Gastrocnemius medialis (tissue), 4 donors: ENCODE measurements around the gene LRMDA. TPM values are rescaled to one million over a fixed set of nuclear protein-coding genes. Genes with fewer than 3 reads are reported as not detected.

Source experiments
- ATAC-seq, 2 donors: fragments of 150-250 bp; one replicate each; pipeline ENCODE4 v1.9.1; 2016
- DNase-seq, 2 donors: peaks; one replicate each; pipeline ENCODE4 v3.0.0-alpha.2; 2019
- H3K27ac ChIP-seq, 4 donors: fragments of 200-600 bp; sonication (generic); 1 replicate in 1 of 4; 2 replicates in 3 of 4; pipeline ENCODE4 v1.5.1; 2016 to 2018; ENCODE audit warnings: mild to moderate bottlenecking in 2 of 4, moderate library complexity in 1 of 4
- H3K27me3 ChIP-seq, 3 donors: fragments of 200-600 bp; sonication (generic) in 2 of 3; 1 replicate in 1 of 3; 2 replicates in 2 of 3; pipeline versions ENCODE4 v1.5.1 to v1.6.0; 2016 to 2019; ENCODE audit warnings: mild to moderate bottlenecking in 1 of 3, moderate library complexity in 1 of 3
- H3K36me3 ChIP-seq, 2 donors: fragments of 200-600 bp; sonication (generic) in 1 of 2; one replicate each; pipeline ENCODE4 v1.5.1; 2017 to 2018
- H3K4me1 ChIP-seq, 2 donors: fragments of 200-600 bp; sonication (generic) in 1 of 2; one replicate each; pipeline ENCODE4 v1.5.1; 2016 to 2017; ENCODE audit warnings: mild to moderate bottlenecking in 2 of 2
- H3K4me3 ChIP-seq, 4 donors: fragments of 200-600 bp; sonication (generic) in 3 of 4; 1 replicate in 1 of 4; 2 replicates in 3 of 4; pipeline ENCODE4 v1.5.1; 2016 to 2019; ENCODE audit warnings: mild to moderate bottlenecking in 2 of 4
- H3K9me3 ChIP-seq, 3 donors: fragments of 200-600 bp; sonication (generic) in 2 of 3; 1 replicate in 1 of 3; 2 replicates in 2 of 3; pipeline ENCODE4 v1.5.1; 2016 to 2019
- CTCF ChIP-seq, 5 experiments: fragments of 450-650 bp in 3 of 5; fragments of 200-600 bp in 2 of 5; sonication (generic) in 2 of 5; IDR thresholded peaks in 4 of 5; conservative IDR thresholded peaks in 1 of 5; 1 replicate in 4 of 5; 2 replicates in 1 of 5; pipeline ENCODE4 v1.5.1; 2016 to 2019; ENCODE audit warnings: antibody characterized with exemption in 5 of 5, mild to moderate bottlenecking in 3 of 5, moderate library complexity in 3 of 5
- POLR2A ChIP-seq, 2 donors: fragments of 450-650 bp; IDR thresholded peaks; one replicate each; pipeline ENCODE4 v1.6.1; 2017; ENCODE audit warnings: antibody characterized with exemption in 2 of 2, mild to moderate bottlenecking in 2 of 2, moderate library complexity in 2 of 2
- in situ Hi-C, 4 donors: fragments of 200-750 bp; cut with MboI; loops; one replicate each; pipeline versions ENCODE4 v1.15.0 to v1.8.0; 2017; ENCODE audit warnings: low sequenced_read_pairs in 4 of 4
- intact Hi-C: fragments of 100-400 bp; cut with DNase I; formaldehyde crosslinking; loops from one replicate; pipeline ENCODE4 v1.15.1; 2023; ENCODE audit warnings: low total_unique reads
- total RNA-seq, 4 donors: library from RNA; depleted of rRNA; stranded (reverse); fragments of >200 nt; gene quantifications; one replicate each; pipeline versions ENCODE4 v1.1.0 to v1.2.3, GENCODE V29; 2016

Gene LRMDA
- total RNA-seq, 4 donors from 2014 or later: 0.80 to 4.5 (median 1.4) TPM

- ATAC-seq (no peak), DNase-seq (no peak)
- Histone ChIP-seq H3K4me1 (peaks cover 4 to 29% of the 10 kb centered on the region in 2 donors), H3K4me3 (peak overlapping the region; percentile 57 to 82 (median 72)), H3K36me3 (no peaks in the 10 kb centered on the region), H3K27ac (peak overlapping the region; percentile 85 to 98 (median 98)), H3K27me3 (peaks cover 0 to 36% (median 36%) of the 10 kb centered on the region in 3 donors), H3K9me3 (no peaks in the 10 kb centered on the region)
- intact Hi-C loops: loop anchor here (2.0 to 10.0 kb wide), 3 partner anchors 109 to 1151 kb away; no protein-coding TSS in a partner anchor
- TF ChIP-seq CTCF (IDR thresholded peaks at IDR 0.05 in 4 of 5, conservative IDR thresholded peaks at IDR 0.05 in 1 of 5) (no peak), POLR2A (IDR thresholded peaks at IDR 0.05) (no peak)
- in situ Hi-C loops: no loop called here
Observed at GRCh38 chr10:75403939-75404814, 27.2 kb upstream of the LRMDA start.

- no peak for ATAC-seq
- H3K4me3 ChIP-seq: no peak overlapping the region
- in situ Hi-C loops: no loop called here
- no peak overlapping the region for H3K27ac ChIP-seq
- intact Hi-C loops: loop anchor here (5.0 to 10.0 kb wide), 2 partner anchors 522 to 1150 kb away; no protein-coding TSS in a partner anchor
- H3K27me3 ChIP-seq: peaks cover 0 to 38% (median 36%) of the 10 kb centered on the region in 3 donors
- no peak for TF ChIP-seq POLR2A (IDR thresholded peaks at IDR 0.05)
- no peaks in the 10 kb centered on the region for H3K9me3 ChIP-seq
- no peaks in the 10 kb centered on the region for H3K36me3 ChIP-seq
- H3K4me1 ChIP-seq: peaks cover 4 to 26% of the 10 kb centered on the region in 2 donors
- no peak for DNase-seq
Observed at GRCh38 chr10:75404815-75405597, 26.4 kb upstream of the LRMDA start.

- ATAC-seq (no peak), DNase-seq (no peak)
- Histone ChIP-seq H3K36me3 (no peaks in the 10 kb centered on the region), H3K9me3 (no peaks in the 10 kb centered on the region), H3K27me3 (peaks cover 0 to 38% (median 36%) of the 10 kb centered on the region in 3 donors), H3K27ac (no peak overlapping the region), H3K4me3 (no peak overlapping the region), H3K4me1 (peaks cover 4 to 20% of the 10 kb centered on the region in 2 donors)
- intact Hi-C loops (loop anchor here (10.0 kb wide), 1 partner anchor 1149 kb away; no protein-coding TSS in a partner anchor), in situ Hi-C loops (no loop called here)
- TF ChIP-seq CTCF (IDR thresholded peaks at IDR 0.05 in 4 of 5, conservative IDR thresholded peaks at IDR 0.05 in 1 of 5) (no peak), POLR2A (IDR thresholded peaks at IDR 0.05) (no peak)
Observed at GRCh38 chr10:75405598-75406461, 25.6 kb upstream of the LRMDA start.

GRCh38 chr10:75406462-75407223 is 24.8 kb upstream of the LRMDA start:
- no peaks in the 10 kb centered on the region for H3K9me3 ChIP-seq
- no peak for DNase-seq
- intact Hi-C loops (loop anchor here (10.0 kb wide), 1 partner anchor 1148 kb away; no protein-coding TSS in a partner anchor), in situ Hi-C loops (no loop called here)
- H3K27ac ChIP-seq: no peak overlapping the region
- no peak for ATAC-seq
- H3K4me1 ChIP-seq: peaks cover 4 to 20% of the 10 kb centered on the region in 2 donors
- no peak overlapping the region for H3K4me3 ChIP-seq
- TF ChIP-seq POLR2A (IDR thresholded peaks at IDR 0.05) (no peak), CTCF (IDR thresholded peaks at IDR 0.05 in 4 of 5, conservative IDR thresholded peaks at IDR 0.05 in 1 of 5) (no peak)
- H3K36me3 ChIP-seq: no peaks in the 10 kb centered on the region
- H3K27me3 ChIP-seq: peaks cover 0 to 38% (median 36%) of the 10 kb centered on the region in 3 donors
